Activated naive CD8-positive, alpha-beta T cell treated with anti-CD3 and anti-CD28 coated beads, Interleukin-2, amount 10 ng/mL, durations not matched to agents 7 days and 5 days (primary cell): ENCODE results near the gene TMA7. TPM values are rescaled to one million over a fixed set of nuclear protein-coding genes. Genes with fewer than 3 reads are reported as not detected.

ENCODE experiments used
- ATAC-seq: fragments of 150-1000 bp; cut with Tn5 transposase; one replicate; pipeline ENCODE4 v1.10.0; 2021; ENCODE audit warnings: low read depth, moderate library complexity
- POLR2A ChIA-PET: fragments of 350-600 bp; sonication (Branson Sonifier 250); formaldehyde crosslinking; loops from one replicate; lab custom pipeline; 2021; ENCODE audit warnings: antibody characterized with exemption; lab: Charles Lee
- DNase-seq: peaks from one replicate; pipeline ENCODE4 v3.0.0; 2021
- H3K27ac Mint-ChIP-seq: one replicate; pipeline ENCODE4 v1.8.0; 2022; ENCODE audit warnings: mild to moderate bottlenecking, mixed read lengths
- H3K27me3 Mint-ChIP-seq: one replicate; pipeline ENCODE4 v1.8.0; 2022; ENCODE audit warnings: mild to moderate bottlenecking, moderate library complexity, mixed read lengths
- H3K36me3 Mint-ChIP-seq: one replicate; pipeline ENCODE4 v1.8.0; 2021; ENCODE audit warnings: mild to moderate bottlenecking, mixed read lengths
- H3K4me1 Mint-ChIP-seq: one replicate; pipeline ENCODE4 v1.8.0; 2021; ENCODE audit warnings: mixed read lengths
- H3K4me3 Mint-ChIP-seq: one replicate; pipeline ENCODE4 v1.8.0; 2022; ENCODE audit warnings: mild to moderate bottlenecking, moderate library complexity, mixed read lengths
- H3K9me3 Mint-ChIP-seq: one replicate; pipeline ENCODE4 v1.8.0; 2021; ENCODE audit warnings: mixed read lengths
- total RNA-seq, 2 experiments: library from RNA; stranded (reverse); gene quantifications; one replicate each; pipeline ENCODE4 v1.2.3, GENCODE V29; 2021

The TMA7 gene
- total RNA-seq, 2 experiments from 2014 or later, result 260 to 263 TPM

GRCh38 chr3:48412375-48413001, 27.6 kb upstream of the TMA7 start:
- no peaks in the 10 kb centered on the region for H3K36me3 Mint-ChIP-seq
- no peak for DNase-seq
- no peaks in the 10 kb centered on the region for H3K9me3 Mint-ChIP-seq

GRCh38 chr3:48413086-48413485, 27.0 kb upstream of the TMA7 start:
- H3K4me1 Mint-ChIP-seq, result no peaks in the 10 kb centered on the region
- POLR2A ChIA-PET, result interaction anchor here (1.1 kb wide), 1 partner anchor 34 kb away, joined by 4 read pairs; the partner anchor contains the start of gene ATRIP
- no peak overlapping the region for H3K4me3 Mint-ChIP-seq
- no peaks in the 10 kb centered on the region for H3K27me3 Mint-ChIP-seq
- H3K9me3 Mint-ChIP-seq, result no peaks in the 10 kb centered on the region
- H3K36me3 Mint-ChIP-seq, result no peaks in the 10 kb centered on the region
- no peak overlapping the region for H3K27ac Mint-ChIP-seq
- ATAC-seq (no peak), DNase-seq (no peak)

More at GRCh38 chr3:48412375-48413001, 27.6 kb upstream of the TMA7 start:
- no peak for ATAC-seq
- Mint-ChIP-seq H3K4me1 (no peaks in the 10 kb centered on the region), H3K27ac (no peak overlapping the region), H3K4me3 (no peak overlapping the region), H3K27me3 (no peaks in the 10 kb centered on the region)
- POLR2A ChIA-PET, result interaction anchor here (1.1 kb wide), 1 partner anchor 34 kb away, joined by 4 read pairs; the partner anchor contains the start of gene ATRIP

GRCh38 chr3:48413611-48414010, 26.4 kb upstream of the TMA7 start:
- no peak overlapping the region for H3K4me3 Mint-ChIP-seq
- no peaks in the 10 kb centered on the region for H3K27me3 Mint-ChIP-seq
- no peak overlapping the region for H3K27ac Mint-ChIP-seq
- ATAC-seq, result no peak
- H3K9me3 Mint-ChIP-seq, result no peaks in the 10 kb centered on the region
- DNase-seq, result no peak
- no peaks in the 10 kb centered on the region for H3K36me3 Mint-ChIP-seq
- POLR2A ChIA-PET, result no interaction called here
- H3K4me1 Mint-ChIP-seq, result no peaks in the 10 kb centered on the region

- POLR2A ChIA-PET, result no interaction called here
Measured at GRCh38 chr3:48414376-48415250, 25.4 kb upstream of the TMA7 start.

GRCh38 chr3:48415251-48415953, 24.7 kb upstream of the TMA7 start:
- Mint-ChIP-seq H3K27ac (no peak overlapping the region), H3K4me1 (no peaks in the 10 kb centered on the region), H3K36me3 (no peaks in the 10 kb centered on the region), H3K9me3 (no peaks in the 10 kb centered on the region), H3K4me3 (no peak overlapping the region), H3K27me3 (no peaks in the 10 kb centered on the region)
- ATAC-seq, result no peak
- DNase-seq, result no peak
- POLR2A ChIA-PET, result no interaction called here

More at GRCh38 chr3:48414376-48415250, 25.4 kb upstream of the TMA7 start:
- ATAC-seq (no peak), DNase-seq (no peak)
- Mint-ChIP-seq H3K4me1 (no peaks in the 10 kb centered on the region), H3K4me3 (no peak overlapping the region), H3K27me3 (no peaks in the 10 kb centered on the region), H3K27ac (no peak overlapping the region), H3K36me3 (no peaks in the 10 kb centered on the region), H3K9me3 (no peaks in the 10 kb centered on the region)

GRCh38 chr3:48416091-48416505, 24.0 kb upstream of the TMA7 start:
- Mint-ChIP-seq H3K4me3 (no peak overlapping the region), H3K4me1 (no peaks in the 10 kb centered on the region), H3K27ac (no peak overlapping the region), H3K9me3 (no peaks in the 10 kb centered on the region), H3K36me3 (no peaks in the 10 kb centered on the region), H3K27me3 (no peaks in the 10 kb centered on the region)
- no peak for DNase-seq
- POLR2A ChIA-PET, result no interaction called here
- ATAC-seq, result no peak

GRCh38 chr3:48416546-48416945, 23.5 kb upstream of the TMA7 start:
- H3K27me3 Mint-ChIP-seq, result no peaks in the 10 kb centered on the region
- DNase-seq (no peak), ATAC-seq (no peak)
- H3K36me3 Mint-ChIP-seq, result no peaks in the 10 kb centered on the region
- no peak overlapping the region for H3K27ac Mint-ChIP-seq
- no peak overlapping the region for H3K4me3 Mint-ChIP-seq
- POLR2A ChIA-PET, result no interaction called here
- H3K4me1 Mint-ChIP-seq, result no peaks in the 10 kb centered on the region
- no peaks in the 10 kb centered on the region for H3K9me3 Mint-ChIP-seq

- Mint-ChIP-seq H3K27ac (no peak overlapping the region), H3K9me3 (no peaks in the 10 kb centered on the region), H3K27me3 (no peaks in the 10 kb centered on the region), H3K4me3 (no peak overlapping the region), H3K4me1 (peaks cover 3% of the 10 kb centered on the region), H3K36me3 (no peaks in the 10 kb centered on the region)
- no peak for ATAC-seq
- DNase-seq, result no peak
- POLR2A ChIA-PET, result no interaction called here
Measured at GRCh38 chr3:48417529-48418108, 22.4 kb upstream of the TMA7 start.

- DNase-seq (no peak), ATAC-seq (no peak)
- no peak overlapping the region for H3K27ac Mint-ChIP-seq
- H3K4me3 Mint-ChIP-seq, result no peak overlapping the region
- H3K27me3 Mint-ChIP-seq, result no peaks in the 10 kb centered on the region
- no peaks in the 10 kb centered on the region for H3K9me3 Mint-ChIP-seq
- POLR2A ChIA-PET, result interaction anchor here (1.1 kb wide), 1 partner anchor 22 kb away, joined by 3 read pairs; the partner anchor contains the start of gene CCDC51
- H3K4me1 Mint-ChIP-seq, result peaks cover 3% of the 10 kb centered on the region
- H3K36me3 Mint-ChIP-seq, result no peaks in the 10 kb centered on the region
Measured at GRCh38 chr3:48418140-48418539, 21.9 kb upstream of the TMA7 start.

GRCh38 chr3:48418651-48419050, 21.4 kb upstream of the TMA7 start:
- no peak for DNase-seq
- Mint-ChIP-seq H3K36me3 (no peaks in the 10 kb centered on the region), H3K27ac (no peak overlapping the region), H3K4me1 (peaks cover 3% of the 10 kb centered on the region), H3K27me3 (no peaks in the 10 kb centered on the region), H3K9me3 (no peaks in the 10 kb centered on the region), H3K4me3 (no peak overlapping the region)
- ATAC-seq, result no peak
- POLR2A ChIA-PET, result interaction anchor here (1.1 kb wide), 1 partner anchor 21 kb away, joined by 3 read pairs; the partner anchor contains the start of gene CCDC51

GRCh38 chr3:48419149-48419548, 20.9 kb upstream of the TMA7 start:
- H3K27me3 Mint-ChIP-seq, result no peaks in the 10 kb centered on the region
- peaks cover 3% of the 10 kb centered on the region for H3K4me1 Mint-ChIP-seq
- DNase-seq, result no peak
- no peaks in the 10 kb centered on the region for H3K9me3 Mint-ChIP-seq
- POLR2A ChIA-PET, result interaction anchor here (1.1 kb wide), 1 partner anchor 21 kb away, joined by 3 read pairs; the partner anchor contains the start of gene CCDC51
- H3K4me3 Mint-ChIP-seq, result no peak overlapping the region
- H3K36me3 Mint-ChIP-seq, result no peaks in the 10 kb centered on the region
- no peak overlapping the region for H3K27ac Mint-ChIP-seq
- ATAC-seq, result no peak

GRCh38 chr3:48419597-48419996, 20.5 kb upstream of the TMA7 start:
- POLR2A ChIA-PET, result no interaction called here

GRCh38 chr3:48420561-48420960, 19.5 kb upstream of the TMA7 start:
- H3K27ac Mint-ChIP-seq, result no peak overlapping the region

More at GRCh38 chr3:48419597-48419996, 20.5 kb upstream of the TMA7 start:
- no peaks in the 10 kb centered on the region for H3K27me3 Mint-ChIP-seq
- H3K4me3 Mint-ChIP-seq, result no peak overlapping the region
- H3K36me3 Mint-ChIP-seq, result no peaks in the 10 kb centered on the region
- H3K9me3 Mint-ChIP-seq, result no peaks in the 10 kb centered on the region
- DNase-seq (no peak), ATAC-seq (no peak)
- H3K27ac Mint-ChIP-seq, result no peak overlapping the region
- peaks cover 3% of the 10 kb centered on the region for H3K4me1 Mint-ChIP-seq

More at GRCh38 chr3:48420561-48420960, 19.5 kb upstream of the TMA7 start:
- H3K4me1 Mint-ChIP-seq, result peaks cover 3% of the 10 kb centered on the region
- no peak for DNase-seq
- H3K27me3 Mint-ChIP-seq, result no peaks in the 10 kb centered on the region
- no peak for ATAC-seq
- H3K36me3 Mint-ChIP-seq, result no peaks in the 10 kb centered on the region
- POLR2A ChIA-PET, result no interaction called here
- no peak overlapping the region for H3K4me3 Mint-ChIP-seq
- H3K9me3 Mint-ChIP-seq, result no peaks in the 10 kb centered on the region
